ENCODE data around the gene KRTAP3-3.

KRTAP3-3 gene

DNA sequence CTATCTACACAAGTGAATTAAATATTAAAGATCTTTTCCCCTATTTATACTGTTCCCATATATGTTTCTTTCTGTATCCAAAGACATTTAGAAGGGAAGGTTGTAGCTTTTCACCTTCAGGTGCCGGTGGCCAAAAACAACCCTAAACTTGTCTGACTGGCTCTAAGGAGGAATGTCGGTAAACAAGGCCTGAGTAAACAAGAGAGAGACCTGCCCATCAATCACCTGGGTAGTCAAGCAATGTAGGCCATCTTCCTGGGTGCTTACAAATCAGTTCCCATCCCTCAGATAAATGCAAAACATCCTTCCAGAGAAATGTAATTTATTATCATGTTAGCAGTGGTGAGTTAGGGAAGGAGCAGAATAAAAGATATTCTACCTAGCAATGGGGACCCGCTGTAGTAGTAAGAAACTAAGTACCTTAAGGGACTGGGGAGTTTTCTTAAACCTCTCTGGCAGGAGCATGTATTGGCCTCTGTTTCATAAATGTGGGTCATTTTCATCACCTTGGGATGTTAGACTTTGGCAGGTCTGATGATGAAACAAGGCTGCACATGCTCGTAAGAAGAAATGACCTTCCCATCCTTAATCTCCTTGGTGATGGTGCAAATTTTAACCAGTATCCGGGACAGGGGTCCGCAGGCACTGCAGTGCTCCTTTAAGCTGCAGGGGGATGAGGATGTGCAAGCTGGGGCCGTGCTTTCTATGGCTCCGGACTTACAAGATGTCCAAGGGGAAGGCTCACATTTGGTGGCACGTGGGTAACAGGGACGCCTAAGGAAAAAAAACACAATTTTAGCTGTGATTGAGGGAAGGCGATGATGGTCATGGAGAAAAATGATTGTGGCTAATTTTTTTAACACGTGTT lies 35.6 kb downstream of the KRTAP3-3 start:
- no peak overlapping the region for H3K4me3 ChIP-seq (ENCODE audit: low read depth, low read length)
- no peaks in the 10 kb centered on the region for H3K36me3 ChIP-seq (ENCODE audit: control insufficient read depth, insufficient read depth, low read length)
- H3K9ac ChIP-seq, result no peak overlapping the region
- TF ChIP-seq, protein P1, sequence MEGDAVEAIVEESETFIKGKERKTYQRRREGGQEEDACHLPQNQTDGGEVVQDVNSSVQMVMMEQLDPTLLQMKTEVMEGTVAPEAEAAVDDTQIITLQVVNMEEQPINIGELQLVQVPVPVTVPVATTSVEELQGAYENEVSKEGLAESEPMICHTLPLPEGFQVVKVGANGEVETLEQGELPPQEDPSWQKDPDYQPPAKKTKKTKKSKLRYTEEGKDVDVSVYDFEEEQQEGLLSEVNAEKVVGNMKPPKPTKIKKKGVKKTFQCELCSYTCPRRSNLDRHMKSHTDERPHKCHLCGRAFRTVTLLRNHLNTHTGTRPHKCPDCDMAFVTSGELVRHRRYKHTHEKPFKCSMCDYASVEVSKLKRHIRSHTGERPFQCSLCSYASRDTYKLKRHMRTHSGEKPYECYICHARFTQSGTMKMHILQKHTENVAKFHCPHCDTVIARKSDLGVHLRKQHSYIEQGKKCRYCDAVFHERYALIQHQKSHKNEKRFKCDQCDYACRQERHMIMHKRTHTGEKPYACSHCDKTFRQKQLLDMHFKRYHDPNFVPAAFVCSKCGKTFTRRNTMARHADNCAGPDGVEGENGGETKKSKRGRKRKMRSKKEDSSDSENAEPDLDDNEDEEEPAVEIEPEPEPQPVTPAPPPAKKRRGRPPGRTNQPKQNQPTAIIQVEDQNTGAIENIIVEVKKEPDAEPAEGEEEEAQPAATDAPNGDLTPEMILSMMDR (IDR thresholded peaks at IDR 0.05), result no peak
- H3K79me2 ChIP-seq, result no peaks in the 10 kb centered on the region
- H2AFZ ChIP-seq, result no peak overlapping the region
- no peak overlapping the region for H3K4me2 ChIP-seq (ENCODE audit: low read length)
- H3K9me3 ChIP-seq (ENCODE audit: control insufficient read depth, low read length), result no peaks in the 10 kb centered on the region
- no peaks in the 10 kb centered on the region for H3K27me3 ChIP-seq (ENCODE audit: control insufficient read depth, insufficient read depth, low read length)
- H3K4me1 ChIP-seq, result no peaks in the 10 kb centered on the region
- H3K27ac ChIP-seq, result no peak overlapping the region

DNA sequence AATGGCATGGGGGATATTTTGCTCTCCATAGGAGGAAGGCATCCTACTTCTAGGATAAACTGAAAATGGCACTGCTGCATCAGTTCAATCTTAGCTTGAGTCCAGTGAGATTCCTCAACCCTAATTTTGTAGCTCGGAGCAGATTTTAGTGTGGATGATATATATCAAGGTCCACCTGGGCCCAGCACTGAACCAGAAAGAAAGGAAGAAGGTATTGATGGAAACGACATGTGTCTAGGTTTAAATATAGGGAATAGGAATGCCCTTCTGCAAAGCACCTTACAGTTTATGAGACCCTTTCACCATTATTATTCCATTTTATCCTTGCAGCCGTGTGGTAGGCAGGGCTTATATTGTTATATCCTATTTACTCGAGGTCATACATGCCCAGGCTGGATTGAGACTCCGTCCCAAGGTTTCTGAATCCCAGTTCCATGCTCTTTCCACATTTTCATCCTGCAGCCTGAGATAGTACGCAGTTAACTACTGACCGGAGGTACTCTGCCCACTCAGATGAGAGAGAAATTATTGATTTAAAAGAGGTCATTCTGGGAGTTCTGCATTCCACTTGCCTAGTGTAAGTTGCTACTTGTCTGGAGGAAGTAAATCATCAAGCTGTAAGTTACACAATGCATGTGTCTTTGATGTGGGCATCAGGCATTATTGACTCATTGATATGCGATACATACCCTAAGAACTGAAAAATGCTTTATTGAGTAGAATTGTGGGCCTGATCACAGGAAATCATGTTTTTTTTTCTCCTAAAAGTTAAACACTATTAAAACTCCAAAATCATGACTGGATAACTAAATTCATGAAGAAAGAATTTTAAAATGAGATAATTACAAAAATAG lies 37.3 kb downstream of the KRTAP3-3 start:
- Histone ChIP-seq H3K36me3 (ENCODE audit: control insufficient read depth, insufficient read depth, low read length) (no peaks in the 10 kb centered on the region), H3K79me2 (no peaks in the 10 kb centered on the region), H3K4me3 (ENCODE audit: low read depth, low read length) (no peak overlapping the region), H3K27me3 (ENCODE audit: control insufficient read depth, insufficient read depth, low read length) (no peaks in the 10 kb centered on the region), H3K9ac (no peak overlapping the region), H3K27ac (no peak overlapping the region), H3K4me1 (no peaks in the 10 kb centered on the region), H2AFZ (no peak overlapping the region), H3K4me2 (ENCODE audit: low read length) (no peak overlapping the region), H3K9me3 (ENCODE audit: control insufficient read depth, low read length) (no peaks in the 10 kb centered on the region)
- TF ChIP-seq, protein P1 (IDR thresholded peaks at IDR 0.05), result no peak

DNA sequence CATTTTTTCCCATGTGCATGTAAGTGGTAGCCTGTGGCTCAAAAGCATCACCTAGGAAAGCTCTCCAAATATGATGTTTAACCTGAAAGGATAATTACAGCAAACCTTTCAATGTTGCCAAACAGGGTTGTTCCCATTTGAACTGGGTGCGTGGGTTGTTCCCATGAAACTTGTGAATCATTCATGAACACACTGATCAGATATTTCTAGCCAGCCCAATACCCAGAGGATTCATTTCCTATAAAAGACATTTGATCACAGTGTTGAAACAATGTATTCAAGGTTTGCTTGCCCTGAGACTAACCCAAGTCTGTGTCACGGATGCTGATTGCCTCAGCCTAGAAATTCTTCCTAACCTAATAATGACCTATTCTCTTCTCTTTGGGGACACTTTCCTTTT lies 40.1 kb downstream of the KRTAP3-3 start:
- H3K36me3 ChIP-seq (ENCODE audit: control insufficient read depth, insufficient read depth, low read length), result no peaks in the 10 kb centered on the region
- H3K27me3 ChIP-seq (ENCODE audit: control insufficient read depth, insufficient read depth, low read length), result no peaks in the 10 kb centered on the region
- no peak overlapping the region for H3K27ac ChIP-seq
- no peak overlapping the region for H3K4me2 ChIP-seq (ENCODE audit: low read length)
- no peak overlapping the region for H3K9ac ChIP-seq
- H3K79me2 ChIP-seq, result no peaks in the 10 kb centered on the region
- H3K9me3 ChIP-seq (ENCODE audit: control insufficient read depth, low read length), result no peaks in the 10 kb centered on the region
- no peak overlapping the region for H2AFZ ChIP-seq
- TF ChIP-seq, protein P1 (IDR thresholded peaks at IDR 0.05), result no peak
- H3K4me3 ChIP-seq (ENCODE audit: low read depth, low read length), result no peak overlapping the region
- no peaks in the 10 kb centered on the region for H3K4me1 ChIP-seq

DNA sequence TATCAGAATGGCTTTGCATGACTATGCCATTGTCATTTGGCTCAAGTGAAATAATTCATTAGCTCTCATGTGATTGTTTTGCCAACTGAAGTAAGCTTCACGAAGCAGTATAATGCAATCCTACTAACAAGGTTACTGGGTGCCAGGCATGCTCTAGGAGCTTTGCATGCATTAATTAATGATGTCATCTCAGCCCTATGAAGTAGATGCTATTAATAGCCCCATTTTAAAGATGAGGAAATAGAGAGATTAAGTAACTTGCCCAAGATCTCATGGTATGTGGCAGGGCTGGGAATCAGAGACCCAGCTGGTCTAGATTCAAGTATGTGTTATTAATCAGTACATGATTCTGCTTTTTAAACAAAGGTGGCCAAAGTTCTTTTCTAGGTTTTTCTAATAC lies 41.3 kb downstream of the KRTAP3-3 start:
- Histone ChIP-seq H3K4me3 (ENCODE audit: low read depth, low read length) (no peak overlapping the region), H3K79me2 (no peaks in the 10 kb centered on the region), H3K27ac (no peak overlapping the region)

More for the DNA sequence above, 41.3 kb downstream of the KRTAP3-3 start:
- Histone ChIP-seq H3K36me3 (ENCODE audit: control insufficient read depth, insufficient read depth, low read length) (no peaks in the 10 kb centered on the region), H3K4me1 (no peaks in the 10 kb centered on the region), H3K9me3 (ENCODE audit: control insufficient read depth, low read length) (no peaks in the 10 kb centered on the region), H3K27me3 (ENCODE audit: control insufficient read depth, insufficient read depth, low read length) (no peaks in the 10 kb centered on the region), H3K9ac (no peak overlapping the region), H3K4me2 (ENCODE audit: low read length) (no peak overlapping the region), H2AFZ (no peak overlapping the region)
- TF ChIP-seq, protein P1 (IDR thresholded peaks at IDR 0.05), result no peak
